T-helper 2 cell treated with Interferon-gamma antibody and Interleukin-4, amounts not matched to agents 5 μg/mL and 100 μg/mL, for 36 hours (primary cell): ENCODE data around the gene SLC10A3.

Experiments used
- DNase-seq: peaks from one replicate; pipeline ENCODE4 v3.0.0; 2021; ENCODE audit warnings: low spot score
- H3K27ac Mint-ChIP-seq: one replicate; pipeline ENCODE4 v1.8.0; 2021; ENCODE audit warnings: mild to moderate bottlenecking, mixed read lengths
- H3K27me3 Mint-ChIP-seq: one replicate; pipeline ENCODE4 v1.8.0; 2021; ENCODE audit warnings: low read depth, mixed read lengths
- H3K36me3 Mint-ChIP-seq: one replicate; pipeline ENCODE4 v1.8.0; 2021; ENCODE audit warnings: low read depth, mixed read lengths
- H3K4me1 Mint-ChIP-seq: one replicate; pipeline ENCODE4 v1.8.0; 2021; ENCODE audit warnings: low read depth, mixed read lengths
- H3K4me3 Mint-ChIP-seq: one replicate; pipeline ENCODE4 v1.8.0; 2022; ENCODE audit warnings: mild to moderate bottlenecking, moderate library complexity, mixed read lengths
- H3K9me3 Mint-ChIP-seq: one replicate; pipeline ENCODE4 v1.8.0; 2021; ENCODE audit warnings: mixed read lengths

SLC10A3 gene

GRCh38 chrX:154457491-154458115 lies 32.8 kb downstream of the SLC10A3 start:
- Mint-ChIP-seq H3K9me3 (no peaks in the 10 kb centered on the region), H3K27me3 (no peaks in the 10 kb centered on the region), H3K4me3 (peak overlapping the region; percentile 94), H3K4me1 (peaks cover 5% of the 10 kb centered on the region), H3K36me3 (peaks cover 2% of the 10 kb centered on the region), H3K27ac (peak overlapping the region; percentile 93)
- peak; percentile 33 for DNase-seq

- Mint-ChIP-seq H3K4me1 (peaks cover 5% of the 10 kb centered on the region), H3K27ac (no peak overlapping the region), H3K9me3 (no peaks in the 10 kb centered on the region), H3K27me3 (no peaks in the 10 kb centered on the region), H3K36me3 (peaks cover 6% of the 10 kb centered on the region), H3K4me3 (no peak overlapping the region)
- DNase-seq, result no peak
These were observed 37.6 kb downstream of the SLC10A3 start for GRCh38 chrX:154452823-154453222.

- H3K4me1 Mint-ChIP-seq, result peaks cover 3% of the 10 kb centered on the region
- H3K36me3 Mint-ChIP-seq, result peaks cover 14% of the 10 kb centered on the region
- H3K9me3 Mint-ChIP-seq, result no peaks in the 10 kb centered on the region
- no peaks in the 10 kb centered on the region for H3K27me3 Mint-ChIP-seq
- H3K4me3 Mint-ChIP-seq, result no peak overlapping the region
- no peak for DNase-seq
- no peak overlapping the region for H3K27ac Mint-ChIP-seq
These were observed 40.1 kb downstream of the SLC10A3 start for GRCh38 chrX:154450312-154450711.

- DNase-seq, result no peak
- Mint-ChIP-seq H3K4me3 (no peak overlapping the region), H3K4me1 (peaks cover 3% of the 10 kb centered on the region), H3K27ac (no peak overlapping the region), H3K27me3 (no peaks in the 10 kb centered on the region), H3K36me3 (peaks cover 14% of the 10 kb centered on the region), H3K9me3 (no peaks in the 10 kb centered on the region)
These were observed 40.8 kb downstream of the SLC10A3 start for GRCh38 chrX:154449618-154450017.

GRCh38 chrX:154448484-154448883 lies 41.9 kb downstream of the SLC10A3 start:
- Mint-ChIP-seq H3K4me3 (no peak overlapping the region), H3K9me3 (no peaks in the 10 kb centered on the region), H3K27me3 (no peaks in the 10 kb centered on the region), H3K27ac (no peak overlapping the region), H3K4me1 (peaks cover 3% of the 10 kb centered on the region), H3K36me3 (peaks cover 12% of the 10 kb centered on the region)
- DNase-seq, result no peak

GRCh38 chrX:154446430-154446829 lies 44.0 kb downstream of the SLC10A3 start:
- H3K36me3 Mint-ChIP-seq, result peaks cover 13% of the 10 kb centered on the region
- H3K9me3 Mint-ChIP-seq, result no peaks in the 10 kb centered on the region
- H3K27ac Mint-ChIP-seq, result no peak overlapping the region
- DNase-seq, result no peak
- H3K4me3 Mint-ChIP-seq, result no peak overlapping the region
- no peaks in the 10 kb centered on the region for H3K27me3 Mint-ChIP-seq
- peaks cover 10% of the 10 kb centered on the region for H3K4me1 Mint-ChIP-seq

- peak overlapping the region; percentile 68 for H3K27ac Mint-ChIP-seq
- H3K4me3 Mint-ChIP-seq, result peak overlapping the region; percentile 15
These were observed 44.7 kb downstream of the SLC10A3 start for GRCh38 chrX:154445776-154446175.

DNA sequence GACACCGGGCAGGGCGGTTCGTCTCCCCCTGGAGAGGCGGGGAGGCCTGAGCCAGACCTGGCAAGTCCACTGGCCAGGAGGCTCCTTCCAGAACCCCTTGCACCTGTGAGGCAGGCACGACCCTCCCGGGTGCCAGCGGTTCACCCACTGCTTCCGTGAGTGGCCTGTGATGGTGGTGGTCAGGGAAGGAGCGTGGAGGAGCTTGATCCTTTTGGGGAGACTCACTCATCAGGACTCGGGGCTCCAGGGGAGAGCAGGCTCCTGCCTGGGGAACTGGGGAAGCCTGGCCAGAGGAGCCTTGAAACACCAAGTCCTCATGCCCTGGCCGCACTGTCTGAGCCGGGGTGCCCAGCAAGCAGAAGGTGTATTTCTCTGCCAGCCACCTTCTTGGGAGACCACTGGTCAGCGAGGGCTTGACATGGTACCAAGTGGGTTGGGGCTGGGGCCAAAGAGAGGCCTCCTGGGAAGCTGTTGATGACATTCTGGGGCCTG lies 45.6 kb downstream of the SLC10A3 start:
- Mint-ChIP-seq H3K4me1 (peaks cover 11% of the 10 kb centered on the region), H3K4me3 (peak overlapping the region; percentile 36), H3K9me3 (no peaks in the 10 kb centered on the region), H3K27me3 (no peaks in the 10 kb centered on the region), H3K27ac (no peak overlapping the region), H3K36me3 (peaks cover 18% of the 10 kb centered on the region)
- DNase-seq, result no peak

More at GRCh38 chrX:154445776-154446175, 44.7 kb downstream of the SLC10A3 start:
- Mint-ChIP-seq H3K36me3 (peaks cover 16% of the 10 kb centered on the region), H3K4me1 (peaks cover 11% of the 10 kb centered on the region), H3K9me3 (no peaks in the 10 kb centered on the region), H3K27me3 (no peaks in the 10 kb centered on the region)
- no peak for DNase-seq

DNA sequence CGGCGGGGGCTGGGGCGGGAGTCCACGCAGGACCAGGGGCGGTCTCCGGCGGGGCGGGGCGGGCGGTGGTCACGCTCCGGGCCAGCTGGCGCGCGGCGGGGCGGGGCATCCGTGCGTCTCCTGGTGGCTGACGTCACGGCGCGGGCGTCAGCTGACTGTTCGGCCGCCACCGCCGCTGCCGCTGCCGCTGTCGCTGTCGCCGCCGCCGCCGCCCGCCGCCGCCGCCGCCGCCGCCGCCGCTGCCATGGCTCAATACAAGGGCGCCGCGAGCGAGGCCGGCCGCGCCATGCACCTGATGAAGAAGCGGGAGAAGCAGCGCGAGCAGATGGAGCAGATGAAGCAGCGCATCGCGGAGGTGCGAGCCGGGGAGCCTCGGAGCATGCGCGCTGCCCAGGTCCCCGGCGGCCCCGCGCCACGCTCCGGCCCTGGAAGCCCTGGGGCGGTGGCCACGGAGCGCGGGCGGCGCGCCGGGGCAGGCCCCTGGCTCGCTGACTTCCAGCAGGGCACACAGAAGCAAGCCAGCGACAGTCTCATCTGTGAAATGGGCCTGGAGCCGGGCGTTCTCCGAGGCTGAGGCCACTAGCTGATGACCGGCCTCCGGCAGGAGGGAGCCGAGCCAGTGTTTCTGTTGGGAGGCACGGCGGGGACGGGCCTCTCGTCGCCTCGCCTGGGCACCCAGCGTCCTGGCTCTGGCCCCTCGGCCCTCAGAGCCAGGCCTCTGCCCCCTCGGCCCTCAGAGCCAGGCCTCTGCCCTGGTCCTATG lies 46.3 kb downstream of the SLC10A3 start, which contains the start of gene FAM50A:
Gene FAM50A, plus strand, starts transcription at position 150 of the 763 bp plus-strand sequence. Its CDS starts 95 bp downstream, at position 245.
- Mint-ChIP-seq H3K27me3 (no peaks in the 10 kb centered on the region), H3K36me3 (peaks cover 17% of the 10 kb centered on the region), H3K4me3 (peak within 1 kb of the TSS; percentile 76), H3K4me1 (peaks cover 11% of the 10 kb centered on the region), H3K27ac (peak within 1 kb of the TSS; percentile 74), H3K9me3 (no peaks in the 10 kb centered on the region)
- DNase-seq, result peak; percentile 72

DNA sequence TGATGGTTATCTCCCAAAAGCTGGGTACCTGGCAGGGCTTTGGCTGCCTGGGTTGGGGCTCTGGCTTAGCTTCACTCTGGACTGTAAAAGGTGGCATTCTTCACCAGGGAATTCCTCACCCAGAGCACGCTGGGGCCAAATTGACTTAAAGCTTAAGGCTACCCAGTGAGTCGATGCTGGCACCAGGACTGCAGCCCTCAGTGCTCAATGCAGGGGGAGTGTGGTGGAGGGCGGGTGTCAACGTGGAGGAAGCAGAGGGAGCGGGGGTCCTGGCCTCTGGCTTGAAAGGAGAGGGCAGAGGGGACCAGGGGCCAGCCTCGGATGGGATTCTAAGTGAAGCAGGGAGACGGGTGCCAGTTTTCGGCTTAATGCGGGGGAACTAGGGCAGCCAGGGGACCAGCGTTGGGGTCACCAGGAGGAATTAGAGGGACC lies 46.9 kb downstream of the SLC10A3 start:
- peak overlapping the region; percentile 74 for H3K27ac Mint-ChIP-seq
- H3K4me1 Mint-ChIP-seq, result peaks cover 11% of the 10 kb centered on the region
- no peaks in the 10 kb centered on the region for H3K9me3 Mint-ChIP-seq
- H3K4me3 Mint-ChIP-seq, result peak overlapping the region; percentile 76
- no peak for DNase-seq
- H3K27me3 Mint-ChIP-seq, result no peaks in the 10 kb centered on the region
- H3K36me3 Mint-ChIP-seq, result peaks cover 17% of the 10 kb centered on the region

DNA sequence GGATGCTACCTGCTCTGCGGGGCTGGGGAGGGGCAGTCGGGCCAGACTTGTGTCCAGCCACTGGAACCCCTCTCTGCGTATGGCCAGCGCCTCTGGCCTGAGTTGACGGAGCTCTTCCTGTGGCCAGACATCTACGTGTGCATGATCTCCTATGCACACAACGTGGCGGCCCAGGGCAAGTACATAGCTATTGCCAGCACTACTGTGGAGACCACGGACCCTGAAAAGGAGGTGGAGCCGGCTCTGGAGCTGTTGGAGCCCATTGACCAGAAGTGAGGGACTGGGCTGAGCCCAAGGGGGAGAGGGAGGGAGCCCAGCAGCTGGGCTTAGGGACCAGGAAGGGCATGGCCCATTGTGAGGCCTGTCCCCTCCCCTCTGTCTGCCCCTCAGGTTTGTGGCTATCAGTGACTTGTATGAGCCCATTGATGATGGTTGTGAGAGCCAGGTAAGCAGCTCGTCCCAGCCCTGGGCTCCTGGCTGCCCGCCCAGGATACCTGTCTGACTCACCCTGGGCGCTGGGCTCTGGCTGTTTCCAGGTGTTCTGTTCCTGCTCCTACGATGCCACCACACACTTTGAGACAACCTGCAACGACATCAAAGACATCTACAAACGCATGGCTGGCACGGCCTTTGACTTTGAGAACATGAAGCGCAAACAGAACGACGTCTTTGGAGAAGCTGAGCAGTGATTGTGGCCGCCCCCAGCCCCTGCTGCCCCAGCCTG lies 48.3 kb downstream of the SLC10A3 start:
- no peaks in the 10 kb centered on the region for H3K9me3 Mint-ChIP-seq
- DNase-seq, result no peak
- peaks cover 15% of the 10 kb centered on the region for H3K4me1 Mint-ChIP-seq
- no peak overlapping the region for H3K4me3 Mint-ChIP-seq
- no peak overlapping the region for H3K27ac Mint-ChIP-seq
- peaks cover 22% of the 10 kb centered on the region for H3K36me3 Mint-ChIP-seq
- H3K27me3 Mint-ChIP-seq, result no peaks in the 10 kb centered on the region

DNA sequence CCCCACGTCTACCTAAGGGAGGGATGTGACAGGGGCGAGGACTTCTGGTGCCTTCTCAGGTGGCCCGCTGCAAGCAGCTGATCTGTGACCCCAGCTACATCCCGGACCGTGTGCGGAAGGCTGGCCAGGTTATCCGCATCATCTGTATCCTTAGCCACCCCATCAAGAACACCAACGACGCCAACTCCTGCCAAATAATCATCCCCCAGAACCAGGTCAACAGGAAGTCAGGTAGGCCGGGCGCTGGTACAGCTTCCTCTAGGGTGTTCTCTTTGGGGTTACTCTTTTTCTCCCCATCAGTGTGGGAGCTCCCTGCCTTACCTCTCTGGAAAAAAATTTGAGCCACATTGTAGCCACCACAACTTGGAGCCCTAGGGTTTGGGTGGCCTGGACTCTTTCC lies 48.9 kb downstream of the SLC10A3 start:
- DNase-seq, result no peak
- no peak overlapping the region for H3K27ac Mint-ChIP-seq
- no peaks in the 10 kb centered on the region for H3K27me3 Mint-ChIP-seq
- H3K4me1 Mint-ChIP-seq, result peaks cover 15% of the 10 kb centered on the region
- H3K36me3 Mint-ChIP-seq, result peaks cover 21% of the 10 kb centered on the region
- no peaks in the 10 kb centered on the region for H3K9me3 Mint-ChIP-seq
- H3K4me3 Mint-ChIP-seq, result no peak overlapping the region

- no peaks in the 10 kb centered on the region for H3K27me3 Mint-ChIP-seq
- DNase-seq, result no peak
- no peaks in the 10 kb centered on the region for H3K9me3 Mint-ChIP-seq
- peaks cover 19% of the 10 kb centered on the region for H3K36me3 Mint-ChIP-seq
- no peak overlapping the region for H3K4me3 Mint-ChIP-seq
- H3K27ac Mint-ChIP-seq, result no peak overlapping the region
- H3K4me1 Mint-ChIP-seq, result peaks cover 19% of the 10 kb centered on the region
These were observed 49.6 kb downstream of the SLC10A3 start for GRCh38 chrX:154440623-154441357.
